ENCODE data around the gene MAPRE3. TPM values are rescaled to one million over a fixed set of nuclear protein-coding genes. Genes with fewer than 3 reads are reported as not detected.

Gene MAPRE3
- total RNA-seq, 4 donors from 2014 or later, result 8.5 to 18.6 (median 12.4) TPM

DNA sequence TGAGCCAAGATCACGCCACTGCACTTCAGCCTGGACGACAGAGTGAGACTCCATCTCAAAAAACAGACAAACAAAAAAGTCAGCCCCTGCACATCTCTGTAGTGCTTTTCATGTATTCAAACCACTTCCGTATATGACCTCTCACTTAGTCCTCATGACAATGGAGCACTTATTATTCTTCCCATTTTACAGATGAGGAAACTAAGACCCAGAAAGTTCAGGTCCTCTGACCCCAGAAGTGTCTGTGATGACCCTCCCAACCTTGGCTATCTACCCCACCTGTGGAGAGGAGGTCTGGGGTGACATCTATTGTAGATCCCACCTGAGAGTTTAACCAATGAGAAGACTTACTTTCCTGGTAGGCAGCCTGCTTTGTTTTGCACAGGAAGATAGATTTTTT lies 21.6 kb upstream of the MAPRE3 start:
- WGBS, 2 donors (ENCODE audit: low coverage in 1 of 2), result 81 to 87% methylated on average over 3 of the region's 3 CpGs
- peaks cover 54% of the 10 kb centered on the region for H3K27me3 ChIP-seq
- no peaks in the 10 kb centered on the region for H3K9me3 ChIP-seq
- no peak overlapping the region for H3K27ac ChIP-seq
- H3K36me3 ChIP-seq, result no peaks in the 10 kb centered on the region
- no peak overlapping the region for H3K4me3 ChIP-seq
- no peak for ATAC-seq
- no peaks in the 10 kb centered on the region for H3K4me1 ChIP-seq
- TF ChIP-seq POLR2AphosphoS5 (IDR thresholded peaks at IDR 0.05) (no peak), POLR2A (IDR thresholded peaks at IDR 0.05) (no peak), EP300 (IDR thresholded peaks at IDR 0.05) (no peak)
- TF ChIP-seq, protein P1, sequence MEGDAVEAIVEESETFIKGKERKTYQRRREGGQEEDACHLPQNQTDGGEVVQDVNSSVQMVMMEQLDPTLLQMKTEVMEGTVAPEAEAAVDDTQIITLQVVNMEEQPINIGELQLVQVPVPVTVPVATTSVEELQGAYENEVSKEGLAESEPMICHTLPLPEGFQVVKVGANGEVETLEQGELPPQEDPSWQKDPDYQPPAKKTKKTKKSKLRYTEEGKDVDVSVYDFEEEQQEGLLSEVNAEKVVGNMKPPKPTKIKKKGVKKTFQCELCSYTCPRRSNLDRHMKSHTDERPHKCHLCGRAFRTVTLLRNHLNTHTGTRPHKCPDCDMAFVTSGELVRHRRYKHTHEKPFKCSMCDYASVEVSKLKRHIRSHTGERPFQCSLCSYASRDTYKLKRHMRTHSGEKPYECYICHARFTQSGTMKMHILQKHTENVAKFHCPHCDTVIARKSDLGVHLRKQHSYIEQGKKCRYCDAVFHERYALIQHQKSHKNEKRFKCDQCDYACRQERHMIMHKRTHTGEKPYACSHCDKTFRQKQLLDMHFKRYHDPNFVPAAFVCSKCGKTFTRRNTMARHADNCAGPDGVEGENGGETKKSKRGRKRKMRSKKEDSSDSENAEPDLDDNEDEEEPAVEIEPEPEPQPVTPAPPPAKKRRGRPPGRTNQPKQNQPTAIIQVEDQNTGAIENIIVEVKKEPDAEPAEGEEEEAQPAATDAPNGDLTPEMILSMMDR (IDR thresholded peaks at IDR 0.05), result no peak

- WGBS, 2 donors (ENCODE audit: low coverage in 1 of 2), result 50 to 59% methylated on average over 2 to 3 of the region's 5 CpGs
- no peak for ATAC-seq
- TF ChIP-seq POLR2AphosphoS5 (IDR thresholded peaks at IDR 0.05) (no peak), POLR2A (IDR thresholded peaks at IDR 0.05) (no peak), EP300 (IDR thresholded peaks at IDR 0.05) (no peak)
- TF ChIP-seq, protein P1 (IDR thresholded peaks at IDR 0.05), result no peak
These were observed 20.2 kb upstream of the MAPRE3 start for GRCh38 chr2:26950246-26950645.

DNA sequence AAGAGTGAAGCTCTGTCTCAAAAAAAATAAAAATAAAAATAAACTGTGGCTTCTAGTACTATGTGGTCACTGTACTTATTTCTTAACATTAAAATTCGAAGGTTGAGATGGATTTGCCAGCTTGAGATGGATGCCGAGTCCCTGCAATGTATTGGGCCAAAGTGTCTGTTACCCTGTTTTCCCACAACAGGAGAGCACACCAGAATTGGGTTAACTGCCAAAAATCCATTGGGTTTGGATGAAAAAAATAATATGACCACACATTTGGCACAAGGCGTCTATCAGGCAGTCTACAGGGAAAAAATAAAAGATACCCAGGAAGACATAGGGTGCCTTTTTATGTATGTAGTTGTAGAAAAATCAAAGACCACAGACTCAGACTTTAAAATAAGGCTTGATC lies 19.2 kb upstream of the MAPRE3 start:
- WGBS, 2 donors (ENCODE audit: low coverage in 1 of 2), result 73 to 88% methylated on average over 3 of the region's 3 CpGs
- Histone ChIP-seq H3K4me1 (no peaks in the 10 kb centered on the region), H3K27ac (no peak overlapping the region), H3K36me3 (no peaks in the 10 kb centered on the region), H3K27me3 (peaks cover 52% of the 10 kb centered on the region), H3K9me3 (no peaks in the 10 kb centered on the region), H3K4me3 (no peak overlapping the region)
- no peak for TF ChIP-seq POLR2A (IDR thresholded peaks at IDR 0.05)
- no peak for TF ChIP-seq POLR2AphosphoS5 (IDR thresholded peaks at IDR 0.05)
- ATAC-seq, result no peak

More at GRCh38 chr2:26950246-26950645, 20.2 kb upstream of the MAPRE3 start:
- Histone ChIP-seq H3K9me3 (no peaks in the 10 kb centered on the region), H3K4me1 (no peaks in the 10 kb centered on the region), H3K36me3 (no peaks in the 10 kb centered on the region), H3K4me3 (no peak overlapping the region), H3K27ac (no peak overlapping the region), H3K27me3 (peaks cover 52% of the 10 kb centered on the region)

DNA sequence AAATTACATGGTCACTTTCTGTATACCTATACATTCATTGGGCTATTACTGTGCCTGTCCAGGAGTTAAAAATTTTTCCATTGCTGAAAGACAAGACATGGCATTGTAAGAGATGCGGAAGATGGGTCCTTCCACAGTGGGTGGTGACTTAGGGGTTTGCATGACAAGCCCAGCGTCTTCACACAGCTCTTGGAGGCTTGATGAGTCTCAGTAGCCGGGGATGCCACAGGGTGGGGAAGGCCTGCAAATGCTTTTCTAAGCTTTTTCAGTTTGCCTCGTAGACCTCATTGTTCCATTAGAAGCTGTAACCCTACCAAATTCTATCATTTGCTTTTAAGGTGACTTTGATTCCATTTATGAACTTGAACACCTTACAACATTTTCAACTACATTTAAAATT lies 18.1 kb upstream of the MAPRE3 start:
- TF ChIP-seq POLR2A (IDR thresholded peaks at IDR 0.05) (no peak), POLR2AphosphoS5 (IDR thresholded peaks at IDR 0.05) (no peak), EP300 (IDR thresholded peaks at IDR 0.05) (no peak)
- TF ChIP-seq, protein P1 (IDR thresholded peaks at IDR 0.05), result no peak
- WGBS, 2 donors (ENCODE audit: low coverage in 1 of 2), result 56 to 80% methylated on average over 4 of the region's 4 CpGs
- H3K4me1 ChIP-seq, result no peaks in the 10 kb centered on the region
- peaks cover 52% of the 10 kb centered on the region for H3K27me3 ChIP-seq
- no peak overlapping the region for H3K27ac ChIP-seq
- H3K36me3 ChIP-seq, result no peaks in the 10 kb centered on the region
- H3K4me3 ChIP-seq, result no peak overlapping the region
- H3K9me3 ChIP-seq, result no peaks in the 10 kb centered on the region
- no peak for ATAC-seq

GRCh38 chr2:26954135-26954534 lies 16.3 kb upstream of the MAPRE3 start:
- no peak overlapping the region for H3K4me3 ChIP-seq
- peaks cover 55% of the 10 kb centered on the region for H3K27me3 ChIP-seq
- no peak for ATAC-seq
- 93 to 100% methylated on average over 4 of the region's 4 CpGs for WGBS, 2 donors (ENCODE audit: low coverage in 1 of 2)
- no peak overlapping the region for H3K27ac ChIP-seq
- no peaks in the 10 kb centered on the region for H3K4me1 ChIP-seq
- H3K36me3 ChIP-seq, result no peaks in the 10 kb centered on the region
- TF ChIP-seq EP300 (IDR thresholded peaks at IDR 0.05), result no peak
- TF ChIP-seq POLR2AphosphoS5 (IDR thresholded peaks at IDR 0.05), result no peak
- TF ChIP-seq, protein P1 (IDR thresholded peaks at IDR 0.05), result no peak
- no peak for TF ChIP-seq POLR2A (IDR thresholded peaks at IDR 0.05)
- H3K9me3 ChIP-seq, result no peaks in the 10 kb centered on the region
